ENCODE results near the gene CFAP54.
A peak's percentile ranks its signal among the peaks of the same experiment; 100 is the strongest.

CFAP54 gene

DNA sequence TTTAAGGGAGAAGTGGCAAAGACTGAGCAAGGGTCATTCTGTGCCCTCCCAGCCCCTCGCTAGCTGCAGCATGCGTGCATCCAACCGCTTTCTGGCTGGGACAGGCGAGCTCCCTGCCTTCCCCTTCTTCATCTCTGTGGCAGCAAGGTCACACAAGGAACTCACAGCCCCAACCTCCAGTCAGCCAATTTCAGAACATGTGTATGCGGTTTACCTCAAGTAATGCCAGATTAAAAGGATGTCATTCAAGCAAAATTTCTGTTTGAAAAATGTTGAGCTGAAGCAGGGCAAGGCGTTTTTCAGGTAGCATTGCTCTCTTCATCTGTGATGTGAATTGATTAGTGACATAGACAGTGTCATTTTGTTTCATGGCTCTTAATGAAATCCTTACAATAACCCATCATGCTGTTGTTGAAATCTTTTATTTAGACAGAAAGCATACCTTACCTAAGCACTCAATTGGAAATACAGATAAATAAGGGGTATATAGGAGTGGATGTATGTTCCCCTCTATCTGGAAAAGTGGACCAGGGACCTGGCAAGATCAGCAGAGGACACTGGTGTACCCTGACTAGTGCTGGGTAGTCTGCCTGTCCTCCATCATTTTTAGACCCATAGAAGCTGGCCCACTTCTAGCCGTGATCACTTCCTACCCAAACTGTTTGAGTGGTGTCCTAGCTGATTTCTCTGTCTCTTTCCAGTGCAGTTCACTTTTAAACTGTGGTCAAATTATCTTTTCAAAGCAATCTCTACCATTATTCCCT lies 334.9 kb downstream of the CFAP54 start:
- Histone ChIP-seq H3K9me2 (replicated peaks; ENCODE audit: control insufficient read depth, low read length) (no peaks in the 10 kb centered on the region), H3K4me2 (ENCODE audit: low read length) (no peak overlapping the region), H4K20me1 (ENCODE audit: control insufficient read depth, insufficient read depth, low read depth, low read length) (no peaks in the 10 kb centered on the region), H3K4me3 (ENCODE audit: low read length) (no peak overlapping the region), H3K9me3 (ENCODE audit: control insufficient read depth, insufficient read depth, low read length) (no peaks in the 10 kb centered on the region), H3K4me1 (ENCODE audit: control insufficient read depth, low read length) (no peaks in the 10 kb centered on the region), H3K27ac (ENCODE audit: low read depth, low read length) (no peak overlapping the region), H3F3A (ENCODE audit: control insufficient read depth, insufficient read depth) (no peaks in the 10 kb centered on the region), H3K79me2 (ENCODE audit: control insufficient read depth, low read length) (no peaks in the 10 kb centered on the region), H3K36me3 (ENCODE audit: control insufficient read depth, low read length) (no peaks in the 10 kb centered on the region), H3K27me3 (ENCODE audit: control insufficient read depth, low read length) (no peaks in the 10 kb centered on the region)
- TF ChIP-seq, protein P1, sequence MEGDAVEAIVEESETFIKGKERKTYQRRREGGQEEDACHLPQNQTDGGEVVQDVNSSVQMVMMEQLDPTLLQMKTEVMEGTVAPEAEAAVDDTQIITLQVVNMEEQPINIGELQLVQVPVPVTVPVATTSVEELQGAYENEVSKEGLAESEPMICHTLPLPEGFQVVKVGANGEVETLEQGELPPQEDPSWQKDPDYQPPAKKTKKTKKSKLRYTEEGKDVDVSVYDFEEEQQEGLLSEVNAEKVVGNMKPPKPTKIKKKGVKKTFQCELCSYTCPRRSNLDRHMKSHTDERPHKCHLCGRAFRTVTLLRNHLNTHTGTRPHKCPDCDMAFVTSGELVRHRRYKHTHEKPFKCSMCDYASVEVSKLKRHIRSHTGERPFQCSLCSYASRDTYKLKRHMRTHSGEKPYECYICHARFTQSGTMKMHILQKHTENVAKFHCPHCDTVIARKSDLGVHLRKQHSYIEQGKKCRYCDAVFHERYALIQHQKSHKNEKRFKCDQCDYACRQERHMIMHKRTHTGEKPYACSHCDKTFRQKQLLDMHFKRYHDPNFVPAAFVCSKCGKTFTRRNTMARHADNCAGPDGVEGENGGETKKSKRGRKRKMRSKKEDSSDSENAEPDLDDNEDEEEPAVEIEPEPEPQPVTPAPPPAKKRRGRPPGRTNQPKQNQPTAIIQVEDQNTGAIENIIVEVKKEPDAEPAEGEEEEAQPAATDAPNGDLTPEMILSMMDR (IDR thresholded peaks at IDR 0.05; ENCODE audit: low read depth, low read length, poor library complexity, severe bottlenecking), result no peak
- no peak for TF ChIP-seq EZH2phosphoT487 (IDR thresholded peaks at IDR 0.05; ENCODE audit: borderline replicate concordance, low read length)

DNA sequence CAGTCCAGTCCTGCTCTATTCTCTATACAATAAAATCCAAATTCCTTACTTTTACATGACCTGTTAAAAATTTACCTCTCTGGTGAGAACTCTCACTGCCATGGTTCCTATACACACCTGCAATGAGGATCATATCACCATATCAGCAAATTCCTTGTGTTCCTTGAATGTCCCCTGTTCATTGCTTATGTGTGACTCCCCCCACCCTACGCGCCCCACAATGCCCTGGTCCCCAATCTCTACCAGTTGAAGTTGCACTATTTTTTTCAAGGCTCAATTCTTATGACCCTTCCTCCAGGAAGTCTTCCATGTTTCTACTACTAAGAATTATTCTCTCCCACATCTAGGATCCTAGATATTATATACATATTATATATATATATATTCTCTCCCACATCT lies 335.5 kb downstream of the CFAP54 start:
- H3K9me3 ChIP-seq (ENCODE audit: control insufficient read depth, insufficient read depth, low read length), result no peaks in the 10 kb centered on the region
- H4K20me1 ChIP-seq (ENCODE audit: control insufficient read depth, insufficient read depth, low read depth, low read length), result no peaks in the 10 kb centered on the region
- H3K9me2 ChIP-seq (replicated peaks; ENCODE audit: control insufficient read depth, low read length), result no peaks in the 10 kb centered on the region
- H3K27me3 ChIP-seq (ENCODE audit: control insufficient read depth, low read length), result no peaks in the 10 kb centered on the region
- no peaks in the 10 kb centered on the region for H3K4me1 ChIP-seq (ENCODE audit: control insufficient read depth, low read length)
- H3K4me3 ChIP-seq (ENCODE audit: low read length), result no peak overlapping the region
- no peaks in the 10 kb centered on the region for H3K36me3 ChIP-seq (ENCODE audit: control insufficient read depth, low read length)
- H3K27ac ChIP-seq (ENCODE audit: low read depth, low read length), result no peak overlapping the region
- no peak for TF ChIP-seq EZH2phosphoT487 (IDR thresholded peaks at IDR 0.05; ENCODE audit: borderline replicate concordance, low read length)
- TF ChIP-seq, protein P1 (IDR thresholded peaks at IDR 0.05; ENCODE audit: low read depth, low read length, poor library complexity, severe bottlenecking), result no peak
- H3K4me2 ChIP-seq (ENCODE audit: low read length), result no peak overlapping the region
- no peaks in the 10 kb centered on the region for H3F3A ChIP-seq (ENCODE audit: control insufficient read depth, insufficient read depth)
- no peaks in the 10 kb centered on the region for H3K79me2 ChIP-seq (ENCODE audit: control insufficient read depth, low read length)

DNA sequence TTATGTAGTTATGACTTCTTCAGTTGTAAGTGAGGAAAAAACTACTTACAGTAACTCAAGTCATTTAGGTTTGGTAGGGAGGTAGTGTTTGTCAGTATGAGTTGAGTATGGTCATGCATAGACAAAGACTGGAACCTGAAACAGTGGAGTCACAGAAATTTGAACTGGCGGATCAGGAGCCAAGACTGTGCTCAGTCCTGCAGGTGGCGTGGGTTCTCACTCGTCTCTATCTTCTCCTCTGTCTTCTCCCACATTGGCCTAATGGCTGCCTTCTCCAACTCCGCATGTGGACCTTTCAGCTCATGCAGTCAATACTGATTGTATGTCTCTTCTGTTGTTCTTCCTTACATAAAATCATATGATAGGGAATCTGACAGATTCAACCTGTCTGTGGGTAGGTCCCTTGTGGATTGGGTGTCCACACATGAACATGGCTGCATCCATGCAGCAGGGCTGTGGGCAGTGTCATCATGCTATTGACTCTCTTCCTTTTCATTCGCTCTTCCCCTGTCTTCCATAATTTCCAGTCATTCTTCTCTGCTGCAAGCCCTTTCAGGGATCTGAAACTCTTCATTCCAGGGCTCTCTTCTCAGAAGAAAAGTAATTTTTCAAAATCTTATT lies 338.9 kb downstream of the CFAP54 start:
- H3K4me1 ChIP-seq (ENCODE audit: control insufficient read depth, low read length), result no peaks in the 10 kb centered on the region
- H3F3A ChIP-seq (ENCODE audit: control insufficient read depth, insufficient read depth), result no peaks in the 10 kb centered on the region

More for the DNA sequence above, 338.9 kb downstream of the CFAP54 start:
- Histone ChIP-seq H3K4me3 (ENCODE audit: low read length) (no peak overlapping the region), H3K4me2 (ENCODE audit: low read length) (no peak overlapping the region), H3K27ac (ENCODE audit: low read depth, low read length) (no peak overlapping the region), H3K36me3 (ENCODE audit: control insufficient read depth, low read length) (no peaks in the 10 kb centered on the region), H4K20me1 (ENCODE audit: control insufficient read depth, insufficient read depth, low read depth, low read length) (no peaks in the 10 kb centered on the region), H3K27me3 (ENCODE audit: control insufficient read depth, low read length) (no peaks in the 10 kb centered on the region), H3K9me2 (replicated peaks; ENCODE audit: control insufficient read depth, low read length) (no peaks in the 10 kb centered on the region), H3K9me3 (ENCODE audit: control insufficient read depth, insufficient read depth, low read length) (no peaks in the 10 kb centered on the region), H3K79me2 (ENCODE audit: control insufficient read depth, low read length) (no peaks in the 10 kb centered on the region)
- no peak for TF ChIP-seq EZH2phosphoT487 (IDR thresholded peaks at IDR 0.05; ENCODE audit: borderline replicate concordance, low read length)
- TF ChIP-seq, protein P1 (IDR thresholded peaks at IDR 0.05; ENCODE audit: low read depth, low read length, poor library complexity, severe bottlenecking), result peak; percentile 9
